CD4-positive, alpha-beta T cell treated with Interleukin-1 beta for 1 hour (primary cell): Measurements from ENCODE around the gene MEGF6.

ENCODE experiments used
- DNase-seq, 2 donors: peaks; one replicate each; pipeline ENCODE4 v3.0.0-alpha.2; 2020 to 2022

MEGF6 gene

GRCh38 chr1:3568815-3569435 is 42.4 kb downstream of the MEGF6 start:
- no peak for DNase-seq

- DNase-seq: no peak
These were observed 44.1 kb downstream of the MEGF6 start for GRCh38 chr1:3566951-3567804.

- no peak for DNase-seq
These were observed 45.1 kb downstream of the MEGF6 start for GRCh38 chr1:3566003-3566885.

GRCh38 chr1:3564921-3565831 is 46.1 kb downstream of the MEGF6 start:
- peak; percentile 20 to 32 for DNase-seq

- DNase-seq: no peak
These were observed 47.7 kb downstream of the MEGF6 start for GRCh38 chr1:3563610-3564009.

GRCh38 chr1:3563125-3563524 is 48.2 kb downstream of the MEGF6 start:
- no peak for DNase-seq

GRCh38 chr1:3562712-3563111 is 48.6 kb downstream of the MEGF6 start:
- no peak for DNase-seq

GRCh38 chr1:3561702-3562101 is 49.6 kb downstream of the MEGF6 start:
- DNase-seq: no peak

- no peak for DNase-seq
These were observed 50.3 kb downstream of the MEGF6 start for GRCh38 chr1:3560981-3561380.

GRCh38 chr1:3560251-3560871 is 50.9 kb downstream of the MEGF6 start:
- no peak for DNase-seq

- DNase-seq: no peak
These were observed 53.1 kb downstream of the MEGF6 start for GRCh38 chr1:3558036-3558726.

GRCh38 chr1:3557366-3557765 is 53.9 kb downstream of the MEGF6 start:
- DNase-seq: no peak

GRCh38 chr1:3556336-3556735 is 55.0 kb downstream of the MEGF6 start:
- no peak for DNase-seq

GRCh38 chr1:3555131-3555920 is 56.0 kb downstream of the MEGF6 start:
- DNase-seq: no peak

- DNase-seq: no peak
These were observed 57.4 kb downstream of the MEGF6 start for GRCh38 chr1:3553940-3554223.

GRCh38 chr1:3553166-3553939 is 58.0 kb downstream of the MEGF6 start:
- DNase-seq: no peak

GRCh38 chr1:3552751-3553150 is 58.6 kb downstream of the MEGF6 start:
- DNase-seq: no peak

GRCh38 chr1:3552176-3552575 is 59.1 kb downstream of the MEGF6 start:
- no peak for DNase-seq

- no peak for DNase-seq
These were observed 59.6 kb downstream of the MEGF6 start for GRCh38 chr1:3551711-3552110.

- DNase-seq: no peak
These were observed 60.0 kb downstream of the MEGF6 start for GRCh38 chr1:3551290-3551678.
